BE2C (cell line): ENCODE data around the gene ZDHHC8.
A peak's percentile ranks its signal among the peaks of the same experiment; 100 is the strongest.

Experiments
- DNase-seq: peaks from one replicate; pipeline ENCODE4 v3.0.0-alpha.2; 2020
- H3K27me3 ChIP-seq: fragments of 250-450 bp; sonication (Bioruptor Pico); 2 replicates; pipeline ENCODE4 v1.5.1; 2020; ENCODE audit warnings: mild to moderate bottlenecking
- H3K36me3 ChIP-seq: fragments of 250-450 bp; sonication (Bioruptor Pico); 2 replicates; pipeline ENCODE4 v1.5.1; 2020; ENCODE audit warnings: mild to moderate bottlenecking
- H3K4me1 ChIP-seq: fragments of 250-450 bp; sonication (Bioruptor Pico); 2 replicates; pipeline ENCODE4 v1.5.1; 2020
- H3K4me3 ChIP-seq: 2 replicates; pipeline ENCODE4 v1.5.1; 2011; ENCODE audit warnings: low read depth, low read length
- H3K9me3 ChIP-seq: fragments of 250-450 bp; sonication (Bioruptor Pico); 2 replicates; pipeline ENCODE4 v1.5.1; 2020
- TF ChIP-seq, protein P1 (sequence below): IDR thresholded peaks from 2 replicates; pipeline ENCODE4 v1.5.1; 2012; ENCODE audit warnings: mild to moderate bottlenecking, low read depth, low read length

The ZDHHC8 gene

DNA sequence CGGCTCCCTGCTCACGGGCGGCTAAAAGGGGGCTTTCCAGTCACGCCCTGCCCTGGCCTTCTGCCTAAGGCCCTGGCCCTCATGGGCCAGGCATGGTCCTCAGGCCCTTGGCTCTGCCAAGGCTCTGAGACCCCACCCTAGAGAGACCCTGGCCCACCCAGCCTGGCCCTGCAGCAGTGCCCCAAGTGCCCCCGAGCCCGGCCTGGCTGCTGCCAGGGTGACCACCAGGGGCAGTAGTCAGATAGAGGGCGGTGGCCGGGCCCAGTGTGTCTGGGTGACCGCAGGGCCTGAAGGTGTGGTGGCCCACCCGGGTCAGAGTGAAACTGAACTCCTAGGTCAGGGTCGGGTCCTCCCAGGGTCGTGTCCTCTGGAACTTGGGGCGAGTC is 48.6 kb downstream of the ZDHHC8 start:
- DNase-seq: no peak
- H3K4me1 ChIP-seq: no peaks in the 10 kb centered on the region
- no peaks in the 10 kb centered on the region for H3K36me3 ChIP-seq
- no peak overlapping the region for H3K4me3 ChIP-seq
- TF ChIP-seq, protein P1, sequence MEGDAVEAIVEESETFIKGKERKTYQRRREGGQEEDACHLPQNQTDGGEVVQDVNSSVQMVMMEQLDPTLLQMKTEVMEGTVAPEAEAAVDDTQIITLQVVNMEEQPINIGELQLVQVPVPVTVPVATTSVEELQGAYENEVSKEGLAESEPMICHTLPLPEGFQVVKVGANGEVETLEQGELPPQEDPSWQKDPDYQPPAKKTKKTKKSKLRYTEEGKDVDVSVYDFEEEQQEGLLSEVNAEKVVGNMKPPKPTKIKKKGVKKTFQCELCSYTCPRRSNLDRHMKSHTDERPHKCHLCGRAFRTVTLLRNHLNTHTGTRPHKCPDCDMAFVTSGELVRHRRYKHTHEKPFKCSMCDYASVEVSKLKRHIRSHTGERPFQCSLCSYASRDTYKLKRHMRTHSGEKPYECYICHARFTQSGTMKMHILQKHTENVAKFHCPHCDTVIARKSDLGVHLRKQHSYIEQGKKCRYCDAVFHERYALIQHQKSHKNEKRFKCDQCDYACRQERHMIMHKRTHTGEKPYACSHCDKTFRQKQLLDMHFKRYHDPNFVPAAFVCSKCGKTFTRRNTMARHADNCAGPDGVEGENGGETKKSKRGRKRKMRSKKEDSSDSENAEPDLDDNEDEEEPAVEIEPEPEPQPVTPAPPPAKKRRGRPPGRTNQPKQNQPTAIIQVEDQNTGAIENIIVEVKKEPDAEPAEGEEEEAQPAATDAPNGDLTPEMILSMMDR: peak; percentile 36
- no peaks in the 10 kb centered on the region for H3K9me3 ChIP-seq
- H3K27me3 ChIP-seq: no peaks in the 10 kb centered on the region

- no peaks in the 10 kb centered on the region for H3K9me3 ChIP-seq
- H3K36me3 ChIP-seq: no peaks in the 10 kb centered on the region
- TF ChIP-seq, protein P1: no peak
- H3K27me3 ChIP-seq: no peaks in the 10 kb centered on the region
- H3K4me3 ChIP-seq: no peak overlapping the region
- no peak for DNase-seq
- H3K4me1 ChIP-seq: no peaks in the 10 kb centered on the region
These were observed 49.0 kb downstream of the ZDHHC8 start for GRCh38 chr22:20180640-20181039.

GRCh38 chr22:20181194-20181883 is 49.7 kb downstream of the ZDHHC8 start:
- TF ChIP-seq, protein P1: no peak
- Histone ChIP-seq H3K4me1 (no peaks in the 10 kb centered on the region), H3K36me3 (no peaks in the 10 kb centered on the region), H3K4me3 (no peak overlapping the region), H3K27me3 (no peaks in the 10 kb centered on the region), H3K9me3 (no peaks in the 10 kb centered on the region)
- no peak for DNase-seq

DNA sequence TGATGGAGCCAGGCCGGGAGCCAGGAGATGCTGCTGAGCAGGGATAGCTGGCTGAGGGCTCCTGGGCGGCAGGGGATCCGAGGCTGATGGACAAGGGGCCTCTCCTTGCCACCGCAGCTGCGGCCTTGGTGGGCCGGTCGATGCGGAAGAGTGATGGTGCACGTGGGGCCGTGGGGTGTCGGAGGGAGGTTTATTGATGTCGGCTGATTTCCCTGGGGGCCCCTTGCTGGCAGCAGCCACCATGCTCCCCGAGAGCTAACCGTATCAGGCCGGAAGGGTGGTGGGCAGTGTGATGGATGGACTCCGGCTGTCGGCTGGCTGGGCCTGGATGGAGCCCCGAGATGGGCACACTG is 50.3 kb downstream of the ZDHHC8 start:
- Histone ChIP-seq H3K9me3 (no peaks in the 10 kb centered on the region), H3K4me3 (no peak overlapping the region), H3K4me1 (no peaks in the 10 kb centered on the region), H3K27me3 (no peaks in the 10 kb centered on the region), H3K36me3 (no peaks in the 10 kb centered on the region)
- TF ChIP-seq, protein P1: no peak
- no peak for DNase-seq

DNA sequence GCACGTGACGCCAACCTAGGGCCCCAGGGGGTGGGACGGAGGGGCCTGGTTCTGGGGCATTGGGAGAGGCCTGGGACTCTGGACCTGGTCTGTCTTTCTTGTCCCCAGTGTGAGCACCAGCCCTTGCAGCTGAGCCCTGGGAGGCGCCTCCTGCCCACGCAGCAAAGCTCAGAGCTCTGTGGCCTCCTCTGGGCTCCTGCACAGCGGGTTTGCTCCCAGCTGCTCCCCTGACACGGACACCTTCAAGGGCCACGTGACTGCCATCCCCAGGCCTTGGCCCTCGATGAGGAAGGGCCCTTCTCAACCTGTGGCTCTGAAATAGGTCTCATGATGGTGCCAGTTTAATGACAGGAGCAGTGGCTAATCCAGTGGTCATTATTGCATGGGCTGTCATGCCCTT is 50.8 kb downstream of the ZDHHC8 start:
- H3K36me3 ChIP-seq: no peaks in the 10 kb centered on the region
- H3K4me1 ChIP-seq: no peaks in the 10 kb centered on the region
- H3K4me3 ChIP-seq: no peak overlapping the region
- no peak for DNase-seq
- TF ChIP-seq, protein P1: no peak
- H3K9me3 ChIP-seq: no peaks in the 10 kb centered on the region
- H3K27me3 ChIP-seq: no peaks in the 10 kb centered on the region

GRCh38 chr22:20183101-20183500 is 51.5 kb downstream of the ZDHHC8 start:
- no peak overlapping the region for H3K4me3 ChIP-seq
- TF ChIP-seq, protein P1: no peak
- H3K36me3 ChIP-seq: no peaks in the 10 kb centered on the region
- no peaks in the 10 kb centered on the region for H3K27me3 ChIP-seq
- no peaks in the 10 kb centered on the region for H3K9me3 ChIP-seq
- DNase-seq: no peak
- no peaks in the 10 kb centered on the region for H3K4me1 ChIP-seq
